GM12891 (cell line): ENCODE measurements around the gene HNF1A.
A peak's percentile ranks its signal among the peaks of the same experiment; 100 is the strongest.

Source experiments
- DNase-seq: peaks from one replicate; pipeline ENCODE4 v3.0.0; 2011; ENCODE audit warnings: low spot score; ENCODE audit not compliant: insufficient read length
- FAIRE-seq: peaks from 2 replicates; lab custom pipeline; 2011; peaks lifted over from hg19 to GRCh38; lab: Jason Lieb, UNC
- PAX5 ChIP-seq: IDR thresholded peaks from 2 replicates; pipeline ENCODE4 v1.6.1; 2011; ENCODE audit warnings: low read length, moderate library complexity, mild to moderate bottlenecking; ENCODE audit not compliant: insufficient read depth, severe bottlenecking
- POLR2A ChIP-seq: IDR thresholded peaks from 2 replicates; pipeline ENCODE4 v1.6.1; 2011; ENCODE audit warnings: low read depth, low read length, control low read depth
- POLR2AphosphoS5 ChIP-seq: IDR thresholded peaks from 2 replicates; pipeline ENCODE4 v1.6.1; 2011; ENCODE audit warnings: low read depth, low read length, control low read depth
- POU2F2 ChIP-seq: IDR thresholded peaks from 2 replicates; pipeline ENCODE4 v1.6.1; 2011; ENCODE audit warnings: low read depth, mild to moderate bottlenecking, control low read depth, low read length, moderate library complexity
- SPI1 ChIP-seq: IDR thresholded peaks from 2 replicates; pipeline ENCODE4 v1.6.1; 2011; ENCODE audit warnings: low read depth, low read length, control low read depth
- TAF1 ChIP-seq: IDR thresholded peaks from 2 replicates; pipeline ENCODE4 v1.6.1; 2011; ENCODE audit warnings: low read depth, low read length, control low read depth

HNF1A gene

GRCh38 chr12:121003650-121004049 is 25.3 kb downstream of the HNF1A start:
- DNase-seq (no peak), FAIRE-seq (no peak)
- TF ChIP-seq TAF1: no peak
- TF ChIP-seq POU2F2: no peak
- no peak for TF ChIP-seq PAX5
- no peak for TF ChIP-seq POLR2A
- no peak for TF ChIP-seq POLR2AphosphoS5
- no peak for TF ChIP-seq SPI1

GRCh38 chr12:121004253-121004815 is 26.0 kb downstream of the HNF1A start:
- DNase-seq (no peak), FAIRE-seq (no peak)
- TF ChIP-seq SPI1: no peak
- no peak for TF ChIP-seq PAX5
- TF ChIP-seq POU2F2: no peak
- no peak for TF ChIP-seq POLR2A
- TF ChIP-seq TAF1: no peak
- TF ChIP-seq POLR2AphosphoS5: no peak

GRCh38 chr12:121005346-121005815 is 27.0 kb downstream of the HNF1A start:
- peak; percentile 43 for DNase-seq
- TF ChIP-seq SPI1: no peak
- TF ChIP-seq POLR2AphosphoS5: no peak
- TF ChIP-seq TAF1: no peak
- TF ChIP-seq POLR2A: no peak
- no peak for TF ChIP-seq POU2F2
- peak; percentile 48 for FAIRE-seq

GRCh38 chr12:121008347-121009098 is 30.2 kb downstream of the HNF1A start:
- DNase-seq (no peak), FAIRE-seq (no peak)
- TF ChIP-seq POLR2AphosphoS5 (no peak), SPI1 (no peak), TAF1 (no peak), POU2F2 (no peak), PAX5 (no peak), POLR2A (no peak)

- DNase-seq: no peak
- FAIRE-seq: no peak
- no peak for TF ChIP-seq TAF1
- TF ChIP-seq POLR2AphosphoS5: no peak
- no peak for TF ChIP-seq POU2F2
- no peak for TF ChIP-seq POLR2A
- TF ChIP-seq SPI1: no peak
- no peak for TF ChIP-seq PAX5
Measured at GRCh38 chr12:121009741-121010140, 31.4 kb downstream of the HNF1A start.

GRCh38 chr12:121010860-121011259 is 32.5 kb downstream of the HNF1A start:
- TF ChIP-seq TAF1 (no peak), POLR2AphosphoS5 (no peak), POLR2A (no peak), PAX5 (no peak), SPI1 (no peak), POU2F2 (no peak)
- FAIRE-seq (no peak), DNase-seq (no peak)

GRCh38 chr12:121011820-121012219 is 33.5 kb downstream of the HNF1A start:
- FAIRE-seq: no peak
- no peak for DNase-seq
- TF ChIP-seq POLR2AphosphoS5: no peak
- TF ChIP-seq POLR2A: no peak
- TF ChIP-seq POU2F2: no peak
- no peak for TF ChIP-seq SPI1
- TF ChIP-seq PAX5: no peak
- no peak for TF ChIP-seq TAF1

- TF ChIP-seq POLR2A: no peak
- TF ChIP-seq PAX5: no peak
- no peak for TF ChIP-seq SPI1
- no peak for TF ChIP-seq POU2F2
- TF ChIP-seq TAF1: no peak
- TF ChIP-seq POLR2AphosphoS5: no peak
- DNase-seq (no peak), FAIRE-seq (no peak)
Measured at GRCh38 chr12:121013715-121014114, 35.4 kb downstream of the HNF1A start.

GRCh38 chr12:121015825-121016766 is 37.8 kb downstream of the HNF1A start, which contains the start of gene C12orf43:
Gene C12orf43 (minus strand): TSS chr12:121016487. CDS start chr12:121016474, 13 bp downstream.
- no peak; the same call in 1 of the 2 replicates for TF ChIP-seq POU2F2
- TF ChIP-seq POLR2AphosphoS5: peak; percentile 48; the same call in 1 of the 2 replicates
- TF ChIP-seq SPI1: no peak
- peak; percentile 84 for TF ChIP-seq POLR2A
- peak; percentile 86 for TF ChIP-seq TAF1
- TF ChIP-seq PAX5: no peak
- DNase-seq (peak; percentile 73), FAIRE-seq (peak; percentile 99)
